OCI-LY7 (cell line): Measurements from ENCODE around the gene STARD3.

ENCODE experiments used
- EZH2phosphoT487 ChIP-seq: fragments of 200-600 bp; sonication (generic); IDR thresholded peaks from 2 replicates; pipeline ENCODE4 v1.6.1; 2018; ENCODE audit warnings: low read depth, borderline replicate concordance, mild to moderate bottlenecking, mixed run types, antibody characterized with exemption, low read length, moderate library complexity, mixed read lengths
- TF ChIP-seq, protein P1 (sequence below): fragments of 200-600 bp; sonication (generic); conservative IDR thresholded peaks from 2 replicates; pipeline ENCODE4 v1.5.1; 2014; ENCODE audit warnings: mild to moderate bottlenecking, antibody characterized with exemption, low read length, moderate library complexity, mixed read lengths

DNA sequence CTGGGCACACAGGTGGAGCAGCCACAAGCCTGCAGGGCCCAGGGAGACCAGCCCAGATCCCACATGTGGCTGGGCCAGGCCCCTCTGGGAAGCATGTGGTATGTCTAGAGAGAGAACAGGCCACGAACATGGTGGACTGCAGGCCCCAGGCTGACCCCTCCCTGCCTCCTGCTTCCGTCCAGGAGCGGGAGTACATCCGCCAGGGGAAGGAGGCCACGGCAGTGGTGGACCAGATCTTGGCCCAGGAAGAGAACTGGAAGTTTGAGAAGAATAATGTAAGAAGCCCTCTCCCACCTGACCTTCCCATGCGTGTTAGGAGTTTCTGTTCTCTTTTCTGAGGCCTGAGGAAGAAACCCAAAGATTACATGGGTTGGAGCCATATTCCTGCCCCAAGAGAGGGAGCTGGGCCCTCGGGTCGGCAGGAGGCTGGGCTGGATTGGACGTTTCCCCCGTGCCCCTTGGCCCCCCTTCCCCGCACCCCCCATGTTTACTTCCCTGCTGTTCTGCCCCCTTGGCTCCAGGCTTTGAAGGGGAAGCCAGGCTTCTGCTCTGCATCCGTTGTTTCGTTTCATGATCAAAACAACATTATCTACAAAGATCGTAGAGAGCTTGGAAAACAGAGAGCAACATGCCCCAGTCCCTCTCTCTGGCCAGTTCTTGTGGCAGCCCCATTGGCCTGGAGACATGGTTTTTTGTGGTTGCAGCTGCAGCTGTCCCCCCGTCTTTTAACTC, 22.5 kb downstream of the STARD3 start:
- TF ChIP-seq, protein P1, sequence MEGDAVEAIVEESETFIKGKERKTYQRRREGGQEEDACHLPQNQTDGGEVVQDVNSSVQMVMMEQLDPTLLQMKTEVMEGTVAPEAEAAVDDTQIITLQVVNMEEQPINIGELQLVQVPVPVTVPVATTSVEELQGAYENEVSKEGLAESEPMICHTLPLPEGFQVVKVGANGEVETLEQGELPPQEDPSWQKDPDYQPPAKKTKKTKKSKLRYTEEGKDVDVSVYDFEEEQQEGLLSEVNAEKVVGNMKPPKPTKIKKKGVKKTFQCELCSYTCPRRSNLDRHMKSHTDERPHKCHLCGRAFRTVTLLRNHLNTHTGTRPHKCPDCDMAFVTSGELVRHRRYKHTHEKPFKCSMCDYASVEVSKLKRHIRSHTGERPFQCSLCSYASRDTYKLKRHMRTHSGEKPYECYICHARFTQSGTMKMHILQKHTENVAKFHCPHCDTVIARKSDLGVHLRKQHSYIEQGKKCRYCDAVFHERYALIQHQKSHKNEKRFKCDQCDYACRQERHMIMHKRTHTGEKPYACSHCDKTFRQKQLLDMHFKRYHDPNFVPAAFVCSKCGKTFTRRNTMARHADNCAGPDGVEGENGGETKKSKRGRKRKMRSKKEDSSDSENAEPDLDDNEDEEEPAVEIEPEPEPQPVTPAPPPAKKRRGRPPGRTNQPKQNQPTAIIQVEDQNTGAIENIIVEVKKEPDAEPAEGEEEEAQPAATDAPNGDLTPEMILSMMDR = no peak
- TF ChIP-seq EZH2phosphoT487 = no peak
